IPS-NIHi11 (cell line): Measurements from ENCODE around the gene MYO1B.

Experiments used
- DNase-seq: peaks from one replicate; pipeline ENCODE4 v3.0.0; 2012; ENCODE audit warnings: mixed read lengths, low spot score

Gene MYO1B

GRCh38 chr2:191262436-191262835 lies 17.2 kb downstream of the MYO1B start:
- no peak for DNase-seq

- DNase-seq = no peak
Measured at GRCh38 chr2:191263050-191263449, 17.8 kb downstream of the MYO1B start.

GRCh38 chr2:191264647-191265081 lies 19.5 kb downstream of the MYO1B start:
- no peak for DNase-seq

- no peak for DNase-seq
Measured at GRCh38 chr2:191265311-191266170, 20.3 kb downstream of the MYO1B start.

- no peak for DNase-seq
Measured at GRCh38 chr2:191266201-191266600, 21.0 kb downstream of the MYO1B start.

GRCh38 chr2:191268596-191268995 lies 23.4 kb downstream of the MYO1B start:
- no peak for DNase-seq

- no peak for DNase-seq
Measured at GRCh38 chr2:191270306-191271161, 25.3 kb downstream of the MYO1B start.

GRCh38 chr2:191272064-191272463 lies 26.9 kb downstream of the MYO1B start:
- no peak for DNase-seq

GRCh38 chr2:191274413-191274815 lies 29.2 kb downstream of the MYO1B start:
- DNase-seq = no peak

- DNase-seq = no peak
Measured at GRCh38 chr2:191276792-191277465, 31.7 kb downstream of the MYO1B start.

- DNase-seq = peak; percentile 44
Measured at GRCh38 chr2:191280290-191280689, 35.1 kb downstream of the MYO1B start.

- DNase-seq = no peak
Measured at GRCh38 chr2:191280834-191281756, 35.9 kb downstream of the MYO1B start.

GRCh38 chr2:191285252-191285651 lies 40.0 kb downstream of the MYO1B start:
- no peak for DNase-seq

- DNase-seq = no peak
Measured at GRCh38 chr2:191287820-191288219, 42.6 kb downstream of the MYO1B start.

GRCh38 chr2:191289049-191289448 lies 43.8 kb downstream of the MYO1B start:
- no peak for DNase-seq

- DNase-seq = no peak
Measured at GRCh38 chr2:191291471-191291870, 46.3 kb downstream of the MYO1B start.

GRCh38 chr2:191292869-191293268 lies 47.7 kb downstream of the MYO1B start:
- DNase-seq = no peak

GRCh38 chr2:191295088-191295487 lies 49.9 kb downstream of the MYO1B start:
- no peak for DNase-seq

GRCh38 chr2:191296083-191297006 lies 51.1 kb downstream of the MYO1B start:
- no peak for DNase-seq

GRCh38 chr2:191297033-191297432 lies 51.8 kb downstream of the MYO1B start:
- DNase-seq = no peak
